ENCODE measurements around the gene HOXC11.

DNA sequence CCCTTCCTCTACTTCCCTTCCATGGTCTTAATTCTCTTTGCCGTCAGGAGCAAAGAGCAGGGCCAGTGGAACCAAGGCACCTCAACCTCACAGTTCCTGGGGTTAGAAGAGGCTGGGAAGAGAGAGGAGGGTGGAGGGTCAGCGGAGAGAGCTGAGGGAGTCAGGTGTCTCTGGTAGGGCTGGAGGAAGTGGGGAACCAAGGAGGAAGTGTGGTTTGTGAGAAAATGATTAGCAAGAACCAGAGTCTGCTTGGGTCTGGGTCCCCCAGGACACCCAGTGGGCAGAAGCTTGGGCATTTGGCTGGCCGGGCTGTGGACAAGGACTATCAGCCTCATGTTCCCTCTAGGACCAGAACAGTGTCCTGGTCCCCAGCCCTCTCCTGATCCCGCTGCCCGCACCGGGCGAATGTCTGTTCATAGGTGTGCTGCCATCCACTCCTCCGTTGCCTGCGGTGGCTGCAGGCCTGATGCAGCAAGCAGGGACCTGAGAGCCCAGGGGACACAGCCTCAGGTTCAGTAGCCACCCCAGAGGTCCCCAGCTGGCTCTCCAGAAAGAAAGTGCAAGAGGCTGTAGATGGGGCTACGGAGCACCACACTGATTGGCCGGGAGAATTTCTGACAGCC lies 15.9 kb upstream of the HOXC11 start:
- TF ChIP-seq, protein P1, sequence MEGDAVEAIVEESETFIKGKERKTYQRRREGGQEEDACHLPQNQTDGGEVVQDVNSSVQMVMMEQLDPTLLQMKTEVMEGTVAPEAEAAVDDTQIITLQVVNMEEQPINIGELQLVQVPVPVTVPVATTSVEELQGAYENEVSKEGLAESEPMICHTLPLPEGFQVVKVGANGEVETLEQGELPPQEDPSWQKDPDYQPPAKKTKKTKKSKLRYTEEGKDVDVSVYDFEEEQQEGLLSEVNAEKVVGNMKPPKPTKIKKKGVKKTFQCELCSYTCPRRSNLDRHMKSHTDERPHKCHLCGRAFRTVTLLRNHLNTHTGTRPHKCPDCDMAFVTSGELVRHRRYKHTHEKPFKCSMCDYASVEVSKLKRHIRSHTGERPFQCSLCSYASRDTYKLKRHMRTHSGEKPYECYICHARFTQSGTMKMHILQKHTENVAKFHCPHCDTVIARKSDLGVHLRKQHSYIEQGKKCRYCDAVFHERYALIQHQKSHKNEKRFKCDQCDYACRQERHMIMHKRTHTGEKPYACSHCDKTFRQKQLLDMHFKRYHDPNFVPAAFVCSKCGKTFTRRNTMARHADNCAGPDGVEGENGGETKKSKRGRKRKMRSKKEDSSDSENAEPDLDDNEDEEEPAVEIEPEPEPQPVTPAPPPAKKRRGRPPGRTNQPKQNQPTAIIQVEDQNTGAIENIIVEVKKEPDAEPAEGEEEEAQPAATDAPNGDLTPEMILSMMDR (IDR thresholded peaks at IDR 0.05): no peak
- no peak for TF ChIP-seq POLR2A (IDR thresholded peaks at IDR 0.05)

Measured in esophagus squamous epithelium (tissue), 4 donors.